IPS-20b (cell line): ENCODE data around the gene DSCAML1.

Experiments
- H3K27ac ChIP-seq: one replicate; pipeline ENCODE4 v1.5.1; 2013; ENCODE audit warnings: low read length
- H3K27me3 ChIP-seq: 2 replicates; pipeline ENCODE4 v1.6.1; 2013; ENCODE audit warnings: mild to moderate bottlenecking, low read length, inconsistent platforms; ENCODE audit not compliant: insufficient read depth
- H3K36me3 ChIP-seq: 2 replicates; pipeline ENCODE4 v1.6.1; 2013; ENCODE audit warnings: low read depth, mild to moderate bottlenecking, inconsistent platforms, low read length, moderate library complexity; ENCODE audit not compliant: insufficient read depth
- H3K4me1 ChIP-seq: 2 replicates; pipeline ENCODE4 v1.6.1; 2013; ENCODE audit warnings: mild to moderate bottlenecking, control low read depth, inconsistent platforms, low read length, moderate library complexity; ENCODE audit not compliant: insufficient read depth
- H3K4me3 ChIP-seq: 2 replicates; pipeline ENCODE4 v1.5.1; 2013; ENCODE audit warnings: mild to moderate bottlenecking, low read length, inconsistent platforms
- H3K9ac ChIP-seq: 2 replicates; pipeline ENCODE4 v1.6.1; 2013; ENCODE audit warnings: low read depth, mild to moderate bottlenecking, inconsistent platforms, low read length, moderate library complexity
- H3K9me3 ChIP-seq: 2 replicates; pipeline ENCODE4 v1.6.1; 2013; ENCODE audit warnings: mild to moderate bottlenecking, low read depth, low read length, inconsistent platforms; ENCODE audit not compliant: insufficient read depth

Gene DSCAML1

DNA sequence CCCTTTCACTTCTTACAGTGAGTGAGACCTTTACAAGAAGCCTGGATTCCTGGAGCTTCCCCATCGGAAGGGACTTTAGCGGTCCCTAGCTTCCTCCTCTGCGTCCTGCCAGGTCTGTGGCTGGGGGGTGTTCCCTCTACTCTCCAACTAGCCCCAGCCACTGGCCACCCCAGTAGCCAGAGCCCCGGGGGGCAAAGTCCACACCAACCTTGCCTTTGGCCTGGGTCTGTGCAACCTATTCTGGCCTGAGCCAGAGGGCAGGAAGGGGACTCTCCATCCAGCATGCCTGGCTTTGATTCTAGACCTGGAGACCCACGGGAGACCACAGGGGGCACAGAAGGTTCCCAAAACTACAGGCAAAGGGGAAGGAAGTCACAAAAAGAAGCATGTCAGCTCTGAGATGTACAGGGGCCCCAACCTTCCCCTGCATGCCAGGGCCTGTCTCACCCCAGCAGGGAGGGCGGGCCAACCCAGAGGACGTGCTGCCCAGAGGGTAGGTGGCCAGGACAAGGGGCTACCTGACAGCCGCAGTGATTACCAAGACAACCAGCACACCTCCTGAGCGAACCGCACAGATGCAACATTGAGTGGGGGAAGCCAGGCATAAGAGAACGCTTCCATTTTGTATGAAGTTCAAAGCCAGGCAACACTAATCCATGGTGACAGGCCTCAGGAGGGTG, 52.4 kb downstream of the DSCAML1 start:
- H3K9ac ChIP-seq, result no peak overlapping the region
- H3K4me1 ChIP-seq, result no peaks in the 10 kb centered on the region
- H3K27ac ChIP-seq, result no peak overlapping the region
- no peaks in the 10 kb centered on the region; the same call in 1 of the 2 replicates for H3K27me3 ChIP-seq
- H3K4me3 ChIP-seq, result no peak overlapping the region
- H3K9me3 ChIP-seq, result no peaks in the 10 kb centered on the region
- H3K36me3 ChIP-seq, result no peaks in the 10 kb centered on the region

- Histone ChIP-seq H3K9ac (no peak overlapping the region), H3K36me3 (no peaks in the 10 kb centered on the region), H3K4me3 (no peak overlapping the region), H3K27me3 (no peaks in the 10 kb centered on the region; the same call in 1 of the 2 replicates), H3K4me1 (no peaks in the 10 kb centered on the region), H3K9me3 (no peaks in the 10 kb centered on the region), H3K27ac (no peak overlapping the region)
These were observed 53.7 kb downstream of the DSCAML1 start for GRCh38 chr11:117743121-117743815.

- Histone ChIP-seq H3K4me3 (no peak overlapping the region), H3K27ac (no peak overlapping the region), H3K27me3 (no peaks in the 10 kb centered on the region; the same call in 1 of the 2 replicates), H3K36me3 (no peaks in the 10 kb centered on the region), H3K9ac (no peak overlapping the region), H3K4me1 (peaks cover 9% of the 10 kb centered on the region; the same call in 1 of the 2 replicates), H3K9me3 (no peaks in the 10 kb centered on the region)
These were observed 58.6 kb downstream of the DSCAML1 start for GRCh38 chr11:117738246-117738957.

DNA sequence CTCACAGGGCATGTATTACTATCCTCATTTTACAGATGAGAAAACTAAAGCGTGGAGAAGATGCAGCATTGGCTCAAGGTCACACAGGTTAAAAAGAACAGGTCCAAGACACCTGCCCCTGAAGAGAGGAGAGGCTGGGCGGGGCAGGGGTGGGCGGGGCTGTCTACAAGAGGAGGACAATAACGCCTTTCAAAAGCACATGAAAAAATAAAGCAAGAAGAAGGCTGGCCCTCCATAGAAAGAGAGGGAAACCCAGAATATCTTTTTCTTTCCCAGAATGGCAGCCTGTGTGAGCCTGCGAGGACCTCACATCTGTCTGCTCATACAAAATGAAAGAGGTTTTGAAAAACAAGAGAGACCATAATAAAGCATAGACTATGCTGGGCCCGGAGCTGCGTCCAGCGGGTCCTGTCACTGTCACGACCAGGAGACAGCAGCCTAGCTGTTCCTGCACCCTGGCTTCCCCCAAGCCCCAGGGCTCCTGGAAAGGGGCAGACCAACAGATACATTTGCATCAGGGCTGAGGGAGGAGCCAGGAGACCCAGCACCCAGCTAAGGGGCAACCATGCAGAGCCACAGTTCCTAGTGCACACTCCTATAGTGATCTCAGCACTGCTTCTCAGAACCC, 61.6 kb downstream of the DSCAML1 start:
- no peaks in the 10 kb centered on the region; the same call in 1 of the 2 replicates for H3K27me3 ChIP-seq
- H3K9me3 ChIP-seq, result no peaks in the 10 kb centered on the region
- H3K36me3 ChIP-seq, result no peaks in the 10 kb centered on the region
- no peak overlapping the region for H3K27ac ChIP-seq
- peaks cover 19% of the 10 kb centered on the region; the same call in 1 of the 2 replicates for H3K4me1 ChIP-seq
- no peak overlapping the region for H3K9ac ChIP-seq
- no peak overlapping the region for H3K4me3 ChIP-seq

- no peaks in the 10 kb centered on the region for H3K9me3 ChIP-seq
- no peaks in the 10 kb centered on the region; the same call in 1 of the 2 replicates for H3K27me3 ChIP-seq
- H3K4me3 ChIP-seq, result no peak overlapping the region
- no peak overlapping the region for H3K9ac ChIP-seq
- H3K4me1 ChIP-seq, result peaks cover 19% of the 10 kb centered on the region; the same call in 1 of the 2 replicates
- no peaks in the 10 kb centered on the region for H3K36me3 ChIP-seq
- no peak overlapping the region for H3K27ac ChIP-seq
These were observed 62.4 kb downstream of the DSCAML1 start for GRCh38 chr11:117734601-117735024.

GRCh38 chr11:117733316-117733715, 63.7 kb downstream of the DSCAML1 start:
- Histone ChIP-seq H3K27ac (no peak overlapping the region), H3K36me3 (no peaks in the 10 kb centered on the region), H3K9ac (no peak overlapping the region), H3K4me1 (peaks cover 19% of the 10 kb centered on the region; the same call in 1 of the 2 replicates), H3K4me3 (no peak overlapping the region), H3K9me3 (no peaks in the 10 kb centered on the region), H3K27me3 (no peaks in the 10 kb centered on the region; the same call in 1 of the 2 replicates)

GRCh38 chr11:117731722-117732290, 65.2 kb downstream of the DSCAML1 start:
- Histone ChIP-seq H3K9me3 (no peaks in the 10 kb centered on the region), H3K36me3 (no peaks in the 10 kb centered on the region), H3K27ac (no peak overlapping the region), H3K4me1 (peaks cover 19% of the 10 kb centered on the region; the same call in 1 of the 2 replicates), H3K9ac (no peak overlapping the region), H3K27me3 (no peaks in the 10 kb centered on the region; the same call in 1 of the 2 replicates), H3K4me3 (no peak overlapping the region)

DNA sequence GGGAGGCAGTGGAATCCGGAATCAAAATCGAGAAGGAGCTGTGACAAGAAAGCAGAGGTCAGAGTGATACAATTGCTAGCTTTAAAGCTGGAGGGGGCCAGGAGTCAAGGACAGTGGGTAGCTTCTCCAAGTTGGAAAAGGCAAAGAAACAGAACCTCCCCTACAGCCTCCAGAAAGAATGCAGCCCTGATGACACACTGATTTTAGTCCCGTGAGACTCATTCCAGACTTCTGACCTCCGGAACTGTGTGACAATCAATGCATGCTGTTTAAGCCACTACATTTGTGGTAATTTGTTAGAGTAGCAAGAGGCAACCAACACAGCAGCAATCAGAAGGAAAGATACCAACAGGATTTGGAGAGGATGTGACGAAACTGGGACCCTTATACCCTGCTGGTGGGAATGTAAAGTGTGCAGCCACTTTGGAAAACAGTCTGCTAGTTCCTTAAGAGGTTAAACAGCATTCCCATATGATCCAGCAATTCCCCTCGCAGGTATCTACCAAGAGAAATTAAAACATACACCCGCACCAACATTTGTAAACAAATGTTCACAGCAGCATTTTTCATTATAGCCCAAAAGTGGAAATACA, 66.7 kb downstream of the DSCAML1 start:
- H3K27ac ChIP-seq, result no peak overlapping the region
- peaks cover 19% of the 10 kb centered on the region; the same call in 1 of the 2 replicates for H3K4me1 ChIP-seq
- no peaks in the 10 kb centered on the region for H3K9me3 ChIP-seq
- H3K4me3 ChIP-seq, result no peak overlapping the region
- no peak overlapping the region for H3K9ac ChIP-seq
- no peaks in the 10 kb centered on the region for H3K36me3 ChIP-seq
- H3K27me3 ChIP-seq, result no peaks in the 10 kb centered on the region; the same call in 1 of the 2 replicates

GRCh38 chr11:117725048-117725734, 71.8 kb downstream of the DSCAML1 start:
- Histone ChIP-seq H3K36me3 (no peaks in the 10 kb centered on the region), H3K4me3 (no peak overlapping the region), H3K9ac (no peak overlapping the region), H3K4me1 (peaks cover 20% of the 10 kb centered on the region), H3K27ac (no peak overlapping the region), H3K27me3 (peaks cover 31% of the 10 kb centered on the region), H3K9me3 (no peaks in the 10 kb centered on the region)

- H3K27ac ChIP-seq, result no peak overlapping the region
- no peaks in the 10 kb centered on the region for H3K36me3 ChIP-seq
- H3K4me3 ChIP-seq, result no peak overlapping the region
- H3K9me3 ChIP-seq, result no peaks in the 10 kb centered on the region
- H3K4me1 ChIP-seq, result peaks cover 20% of the 10 kb centered on the region
- peaks cover 31% of the 10 kb centered on the region for H3K27me3 ChIP-seq
- no peak overlapping the region for H3K9ac ChIP-seq
These were observed 72.4 kb downstream of the DSCAML1 start for GRCh38 chr11:117724621-117725020.
